ENCODE data around the gene LRRC61. TPM values are rescaled to one million over a fixed set of nuclear protein-coding genes. Genes with fewer than 3 reads are reported as not detected.
A peak's percentile ranks its signal among the peaks of the same experiment; 100 is the strongest.

The LRRC61 gene
- polyA plus RNA-seq, 1 donor = 6.8 TPM

DNA sequence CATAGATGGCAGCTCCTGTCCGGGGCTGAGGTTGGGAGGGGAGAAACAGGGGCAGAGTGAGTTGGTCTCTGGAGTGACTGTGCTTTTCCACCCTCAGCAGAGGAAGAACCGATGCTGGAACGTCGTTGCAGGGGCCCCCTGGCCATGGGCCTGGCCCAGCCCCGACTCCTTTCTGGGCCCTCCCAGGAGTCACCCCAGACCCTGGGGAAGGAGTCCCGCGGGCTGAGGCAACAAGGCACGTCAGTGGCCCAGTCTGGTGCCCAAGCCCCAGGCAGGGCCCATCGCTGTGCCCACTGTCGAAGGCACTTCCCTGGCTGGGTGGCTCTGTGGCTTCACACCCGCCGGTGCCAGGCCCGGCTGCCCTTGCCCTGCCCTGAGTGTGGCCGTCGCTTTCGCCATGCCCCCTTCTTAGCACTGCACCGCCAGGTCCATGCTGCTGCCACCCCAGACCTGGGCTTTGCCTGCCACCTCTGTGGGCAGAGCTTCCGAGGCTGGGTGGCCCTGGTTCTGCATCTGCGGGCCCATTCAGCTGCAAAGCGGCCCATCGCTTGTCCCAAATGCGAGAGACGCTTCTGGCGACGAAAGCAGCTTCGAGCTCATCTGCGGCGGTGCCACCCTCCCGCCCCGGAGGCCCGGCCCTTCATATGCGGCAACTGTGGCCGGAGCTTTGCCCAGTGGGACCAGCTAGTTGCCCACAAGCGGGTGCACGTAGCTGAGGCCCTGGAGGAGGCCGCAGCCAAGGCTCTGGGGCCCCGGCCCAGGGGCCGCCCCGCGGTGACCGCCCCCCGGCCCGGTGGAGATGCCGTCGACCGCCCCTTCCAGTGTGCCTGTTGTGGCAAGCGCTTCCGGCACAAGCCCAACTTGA lies 48.2 kb downstream of the LRRC61 start:
- DNase-seq (ENCODE audit: low read depth) = no peak

DNA sequence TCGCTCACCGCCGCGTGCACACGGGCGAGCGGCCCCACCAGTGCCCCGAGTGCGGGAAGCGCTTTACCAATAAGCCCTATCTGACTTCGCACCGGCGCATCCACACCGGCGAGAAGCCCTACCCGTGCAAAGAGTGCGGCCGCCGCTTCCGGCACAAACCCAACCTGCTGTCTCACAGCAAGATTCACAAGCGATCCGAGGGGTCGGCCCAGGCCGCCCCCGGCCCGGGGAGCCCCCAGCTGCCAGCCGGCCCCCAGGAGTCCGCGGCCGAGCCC lies 48.8 kb downstream of the LRRC61 start:
- no peak for DNase-seq (ENCODE audit: low read depth)

DNA sequence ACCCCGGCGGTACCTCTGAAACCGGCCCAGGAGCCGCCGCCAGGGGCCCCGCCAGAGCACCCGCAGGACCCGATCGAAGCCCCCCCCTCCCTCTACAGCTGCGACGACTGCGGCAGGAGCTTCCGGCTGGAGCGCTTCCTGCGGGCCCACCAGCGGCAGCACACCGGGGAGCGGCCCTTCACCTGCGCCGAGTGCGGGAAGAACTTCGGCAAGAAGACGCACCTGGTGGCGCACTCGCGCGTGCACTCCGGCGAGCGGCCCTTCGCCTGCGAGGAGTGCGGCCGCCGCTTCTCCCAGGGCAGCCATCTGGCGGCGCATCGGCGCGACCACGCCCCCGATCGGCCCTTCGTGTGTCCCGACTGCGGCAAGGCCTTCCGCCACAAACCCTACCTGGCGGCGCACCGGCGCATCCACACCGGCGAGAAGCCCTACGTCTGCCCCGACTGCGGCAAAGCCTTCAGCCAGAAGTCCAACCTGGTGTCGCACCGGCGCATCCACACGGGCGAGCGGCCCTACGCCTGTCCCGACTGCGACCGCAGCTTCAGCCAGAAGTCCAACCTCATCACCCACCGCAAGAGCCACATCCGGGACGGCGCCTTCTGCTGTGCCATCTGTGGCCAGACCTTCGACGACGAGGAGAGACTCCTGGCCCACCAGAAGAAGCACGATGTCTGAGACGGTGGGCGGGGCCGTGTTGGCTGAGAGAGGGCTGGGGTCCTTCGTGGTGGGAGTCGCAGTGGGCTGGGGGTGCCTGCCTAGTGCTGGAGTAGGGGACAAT lies 49.3 kb downstream of the LRRC61 start:
- DNase-seq (ENCODE audit: low read depth) = no peak

DNA sequence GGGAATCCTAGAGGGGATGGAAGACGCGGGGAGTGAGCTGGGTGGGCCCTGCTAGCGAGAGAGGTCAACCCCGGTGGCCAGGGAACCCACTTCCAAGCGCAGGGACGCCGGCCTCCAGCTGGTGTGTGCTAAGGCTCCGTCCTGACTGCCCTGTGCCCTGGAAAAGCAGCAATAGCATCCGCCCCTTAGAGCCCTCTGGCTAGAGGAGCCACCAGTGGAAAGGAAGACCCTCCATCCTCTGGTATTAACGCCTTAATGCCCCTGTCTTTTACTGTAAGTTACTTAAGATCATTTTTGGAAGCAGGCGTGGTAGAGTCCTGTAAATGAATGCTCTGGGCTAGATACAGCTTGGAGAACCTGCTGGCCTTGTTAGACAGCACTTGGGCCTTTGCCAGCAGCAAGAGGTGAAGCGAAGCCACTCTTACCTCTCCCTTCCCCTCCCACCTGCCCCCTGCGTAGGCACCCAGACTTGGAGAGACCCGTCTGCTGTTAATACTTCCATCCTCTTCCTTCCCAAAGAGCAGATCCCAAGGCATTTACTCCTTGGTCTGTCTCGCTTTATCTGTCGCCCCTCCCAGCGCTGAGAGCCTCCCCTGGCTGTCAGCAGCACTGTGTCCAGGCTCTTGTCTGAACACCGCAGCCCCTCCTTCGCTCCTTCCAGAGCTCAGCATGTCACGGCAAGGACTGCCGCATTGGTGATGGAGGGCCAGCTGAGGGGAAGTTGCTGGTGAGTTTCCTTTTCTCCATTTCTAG lies 50.1 kb downstream of the LRRC61 start:
- no peak for DNase-seq (ENCODE audit: low read depth)

DNA sequence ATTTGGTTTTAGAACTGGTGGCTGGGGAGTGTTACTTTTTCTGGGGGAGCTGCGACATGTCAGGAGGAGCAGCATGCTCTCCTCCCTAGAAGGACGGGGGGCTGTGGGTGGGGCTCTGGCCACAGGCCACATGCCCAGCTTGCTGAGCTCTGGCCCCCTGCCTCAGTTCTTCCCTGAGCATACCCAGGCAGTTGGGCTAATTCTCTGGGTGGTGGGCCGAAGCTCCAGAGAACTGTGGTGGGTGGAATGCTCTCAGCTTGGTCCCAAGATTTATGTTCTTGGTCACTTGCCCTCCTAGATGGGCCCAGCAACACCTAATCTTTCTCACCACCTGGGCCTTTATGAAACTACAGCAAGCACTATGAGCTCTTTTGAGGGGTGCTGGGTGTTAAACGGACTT lies 50.9 kb downstream of the LRRC61 start:
- DNase-seq (ENCODE audit: low read depth) = no peak

DNA sequence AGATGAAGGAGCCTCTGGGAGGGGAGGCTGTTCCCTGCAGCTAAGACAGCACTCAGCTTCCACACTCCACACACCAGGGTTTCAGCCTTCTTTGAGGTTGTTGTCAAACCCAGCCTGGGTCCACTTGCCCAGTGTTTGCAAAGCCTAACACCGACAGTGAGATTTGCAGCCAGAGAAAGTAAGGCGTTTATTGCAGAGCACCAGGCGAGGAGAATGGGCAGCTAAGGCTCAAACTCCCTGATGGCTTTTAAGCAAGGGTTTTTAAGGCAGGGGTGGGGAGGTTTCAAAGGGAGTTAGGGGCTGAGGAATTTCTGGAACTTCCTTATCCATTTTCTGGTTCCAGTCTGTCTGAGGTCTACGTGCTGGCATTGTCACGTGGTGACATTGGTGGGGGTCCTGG lies 51.3 kb downstream of the LRRC61 start:
- DNase-seq (ENCODE audit: low read depth) = no peak

DNA sequence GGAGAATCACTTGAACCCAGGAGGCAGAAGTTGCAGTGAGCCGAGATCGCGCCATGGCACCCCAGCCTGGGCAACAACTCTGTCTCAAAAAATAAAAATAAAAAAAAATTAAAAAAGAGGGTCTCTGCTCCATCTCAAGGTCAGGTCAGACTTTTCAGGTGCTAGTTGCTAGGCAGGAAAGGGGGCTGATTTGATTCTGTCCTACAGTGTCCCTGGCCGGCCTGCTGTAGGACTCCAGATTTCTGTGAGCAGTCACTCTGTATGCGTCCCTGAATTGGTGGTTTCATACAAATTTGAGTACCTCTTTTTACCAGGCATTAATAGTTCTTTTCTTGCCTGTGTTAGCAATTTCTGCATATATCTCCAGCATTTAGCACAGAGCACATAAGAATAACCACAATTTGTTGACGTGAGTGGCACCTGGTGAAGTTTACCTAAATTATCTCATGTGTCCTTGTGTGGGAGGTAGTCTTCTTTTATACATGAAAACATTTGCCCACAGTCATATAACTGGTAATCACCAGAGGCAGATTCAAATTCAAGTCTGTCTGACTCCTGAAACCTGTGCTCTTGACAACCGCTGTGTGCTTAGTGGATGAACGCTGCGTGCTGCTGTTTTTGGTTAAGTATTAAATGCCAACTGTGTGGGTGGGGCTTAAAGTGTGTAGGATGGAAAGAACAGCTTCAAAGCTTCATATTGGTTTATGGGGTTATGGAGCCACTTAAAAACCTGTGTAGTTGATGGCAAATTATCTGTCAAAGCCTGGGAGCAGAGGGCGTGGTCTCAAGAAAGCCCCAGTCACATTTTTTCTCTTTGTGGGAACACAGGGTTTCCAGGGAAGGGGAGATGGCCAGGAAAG lies 52.7 kb downstream of the LRRC61 start:
- no peak for DNase-seq (ENCODE audit: low read depth)

DNA sequence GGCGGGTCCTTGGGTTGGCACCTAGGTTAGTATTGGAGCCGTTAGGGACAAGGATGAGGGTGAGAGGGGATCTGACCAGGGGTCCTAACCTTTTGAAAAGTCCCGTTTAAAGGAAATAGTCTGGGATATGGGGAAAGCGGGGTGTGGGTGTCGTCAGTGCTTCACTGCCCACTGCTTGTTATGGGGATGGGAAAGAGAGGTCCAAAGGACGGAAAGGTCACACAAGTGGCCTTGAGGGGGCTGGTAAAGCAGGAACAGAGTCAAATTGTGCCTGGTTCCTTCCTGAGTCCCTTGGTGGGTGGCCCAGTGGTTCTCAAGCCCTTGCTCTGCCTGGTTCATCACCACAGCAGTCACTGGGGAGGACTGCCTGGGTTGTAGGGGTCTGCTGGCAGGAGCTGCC lies 53.4 kb downstream of the LRRC61 start:
- DNase-seq (ENCODE audit: low read depth) = no peak

DNA sequence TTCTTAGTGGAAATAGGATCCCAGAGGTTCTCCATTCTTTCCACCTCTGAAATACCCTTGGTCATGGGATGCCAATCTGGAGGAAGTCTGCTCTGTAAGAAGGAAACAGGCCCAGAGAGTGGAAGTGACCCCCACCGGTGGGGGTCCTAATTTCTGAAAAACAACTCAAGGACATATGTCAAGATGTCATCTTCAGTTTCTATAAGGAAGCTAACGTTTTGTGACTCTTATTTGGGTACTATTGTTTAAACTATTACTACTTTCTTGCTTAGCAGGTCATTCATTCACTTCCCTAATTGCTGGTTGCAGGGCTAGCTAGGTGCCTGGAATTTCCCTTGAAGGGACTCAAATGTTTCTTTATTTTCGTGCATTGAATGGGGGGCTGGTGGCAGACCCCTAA lies 54.0 kb downstream of the LRRC61 start:
- DNase-seq (ENCODE audit: low read depth) = no peak

DNA sequence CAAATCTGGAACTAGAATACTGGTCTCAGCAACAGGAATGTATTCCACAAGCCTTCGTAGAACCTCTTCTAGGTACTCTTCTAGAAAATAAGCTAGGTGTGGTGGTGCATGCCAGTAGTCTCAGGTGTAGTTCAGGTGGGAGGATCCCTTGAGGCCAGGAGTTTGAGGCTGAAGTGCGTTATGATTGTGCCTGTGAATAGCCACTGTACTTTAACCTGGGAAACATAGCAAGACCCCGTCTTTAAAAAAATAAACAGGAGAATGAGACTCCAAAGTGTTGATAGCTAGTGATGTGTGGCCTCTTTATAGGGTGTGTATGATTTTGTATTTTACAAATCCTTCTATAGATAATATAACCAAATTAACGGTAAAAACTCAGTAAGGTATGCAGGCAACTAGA lies 54.5 kb downstream of the LRRC61 start:
- no peak for DNase-seq (ENCODE audit: low read depth)

DNA sequence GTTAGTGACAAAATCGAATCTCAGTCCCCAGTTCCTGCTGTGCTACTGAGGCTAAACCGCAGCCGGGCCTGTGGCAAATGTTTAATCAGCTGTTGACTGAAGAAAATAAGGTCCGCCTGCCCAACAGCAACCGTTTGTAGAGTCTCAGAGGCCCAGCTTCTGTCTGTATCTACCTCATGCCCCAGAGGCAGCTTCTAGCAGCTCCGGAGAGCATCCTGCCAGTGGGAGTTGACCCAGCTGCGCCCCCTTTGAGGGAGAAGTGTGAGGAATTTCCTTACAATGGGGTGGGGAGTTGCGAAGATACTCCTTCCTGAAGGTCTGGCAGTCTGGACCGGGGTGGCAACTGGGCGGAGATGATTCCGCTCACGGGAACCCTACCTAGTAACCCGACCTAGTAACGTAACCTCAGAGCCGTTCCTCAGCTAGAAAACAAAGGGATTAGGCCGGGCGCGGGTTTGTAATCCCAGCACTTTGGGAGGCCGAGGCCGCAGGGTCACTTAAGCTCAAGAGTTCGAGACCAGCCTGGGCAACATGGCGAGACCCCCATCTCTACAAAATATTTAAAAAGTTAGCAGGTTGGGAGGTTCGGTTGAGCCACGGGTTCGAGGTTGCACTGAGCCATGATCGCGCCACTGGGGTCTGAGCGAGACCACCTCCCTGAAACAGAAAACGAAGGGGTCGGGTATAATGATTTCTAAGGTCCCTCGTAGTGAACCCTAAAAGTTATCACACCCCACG lies 55.1 kb downstream of the LRRC61 start:
- no peak for DNase-seq (ENCODE audit: low read depth)

DNA sequence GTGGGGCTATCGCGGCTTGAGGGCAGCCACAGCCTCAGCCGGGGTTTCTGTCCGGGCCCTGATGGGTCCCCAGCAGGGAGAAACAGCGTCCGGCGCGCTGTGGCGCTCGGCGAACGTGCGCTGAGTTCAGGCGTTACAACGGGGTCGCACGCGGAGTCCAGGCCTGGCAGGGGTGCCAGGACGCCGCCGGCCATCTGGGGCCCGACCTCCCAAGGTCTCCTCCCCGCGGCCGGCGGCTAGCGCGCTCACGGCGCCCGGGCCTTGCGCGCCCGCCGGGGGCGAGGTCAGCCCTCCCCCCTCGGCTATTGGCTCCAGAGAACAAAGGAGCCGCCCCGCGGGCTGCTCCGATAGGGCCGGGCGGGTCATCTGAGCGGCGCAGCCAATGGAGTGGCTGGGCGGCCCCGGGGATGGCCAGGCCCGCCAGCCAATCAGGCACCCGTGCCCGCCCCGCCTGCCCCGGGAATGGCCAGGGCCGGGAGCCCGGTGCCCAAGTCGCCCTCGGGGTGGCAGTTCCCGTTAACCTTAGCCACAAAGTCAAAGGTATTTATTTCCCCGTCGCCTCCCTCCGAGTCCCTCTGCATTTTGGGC lies 55.8 kb downstream of the LRRC61 start, which contains the start of gene ZNF775:
Gene ZNF775 (plus strand): TSS at position 478 of the 588 bp plus-strand sequence. CDS start 9,141 bp downstream, outside the sequence.
- DNase-seq (ENCODE audit: low read depth) = peak; percentile 84

DNA sequence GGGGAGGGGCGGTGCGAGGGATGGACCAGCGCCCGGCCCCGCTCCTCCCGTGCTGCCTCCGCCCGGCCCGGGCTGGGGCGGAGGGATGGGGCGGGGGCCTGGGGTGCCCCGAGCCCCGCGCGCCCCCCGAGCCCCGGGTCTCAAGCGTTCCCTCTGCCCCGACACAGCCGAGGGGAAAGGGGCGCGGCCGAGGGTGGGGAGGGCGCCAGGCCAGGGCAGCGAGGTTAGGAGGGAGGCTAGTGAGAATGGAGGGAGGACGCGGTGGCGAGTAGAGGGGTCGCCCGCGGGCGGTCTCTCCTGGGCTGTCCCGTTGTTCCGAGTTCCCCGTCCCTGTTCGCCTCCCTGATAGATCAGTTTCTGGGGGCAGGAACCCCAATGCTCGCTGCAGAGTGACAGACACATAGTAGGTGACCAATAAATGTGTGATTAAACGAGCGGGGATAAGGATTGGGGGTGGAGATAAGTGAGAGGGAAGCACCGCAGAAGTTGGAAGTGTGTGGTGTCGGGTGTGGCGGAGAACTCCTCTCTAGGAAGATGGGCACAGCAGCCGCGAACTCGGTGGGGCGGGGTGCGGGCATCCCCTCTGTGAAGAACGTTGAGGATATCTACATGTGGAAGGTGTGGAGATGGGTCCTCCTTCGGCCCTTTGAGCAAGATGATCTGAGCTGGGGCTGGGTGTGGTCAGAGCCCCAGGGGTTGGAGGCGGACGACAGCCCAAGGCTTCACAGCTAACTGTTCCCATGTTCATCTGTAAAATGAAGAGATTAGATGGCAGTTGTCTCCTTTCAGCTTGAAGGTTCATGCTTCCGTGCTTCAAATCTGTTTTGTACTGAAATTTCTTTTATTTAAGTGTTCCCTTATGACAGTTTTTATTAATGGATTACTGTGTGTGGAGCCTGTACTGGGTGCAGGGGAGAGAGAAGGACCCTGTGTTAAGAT lies 56.6 kb downstream of the LRRC61 start:
- DNase-seq (ENCODE audit: low read depth) = no peak

DNA sequence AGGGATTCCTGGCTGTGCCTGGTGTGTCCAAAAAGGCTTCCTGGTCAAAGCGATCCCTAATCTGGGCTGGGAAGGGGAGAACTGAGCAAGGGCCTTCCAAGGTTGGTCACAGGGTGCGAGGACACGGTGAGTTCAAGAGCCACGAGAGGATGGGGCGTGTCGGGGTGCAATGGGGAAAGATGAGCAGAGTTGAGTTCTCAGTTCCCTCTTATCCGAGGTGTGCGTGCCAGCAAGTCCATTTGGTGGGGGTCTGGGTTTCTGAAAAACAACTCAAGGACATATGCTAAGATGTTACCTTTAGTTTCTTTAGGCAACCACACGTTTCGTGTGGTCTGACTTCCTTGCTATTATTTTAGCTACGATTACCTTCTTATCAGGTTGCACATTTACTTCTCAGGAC lies 57.3 kb downstream of the LRRC61 start:
- no peak for DNase-seq (ENCODE audit: low read depth)

DNA sequence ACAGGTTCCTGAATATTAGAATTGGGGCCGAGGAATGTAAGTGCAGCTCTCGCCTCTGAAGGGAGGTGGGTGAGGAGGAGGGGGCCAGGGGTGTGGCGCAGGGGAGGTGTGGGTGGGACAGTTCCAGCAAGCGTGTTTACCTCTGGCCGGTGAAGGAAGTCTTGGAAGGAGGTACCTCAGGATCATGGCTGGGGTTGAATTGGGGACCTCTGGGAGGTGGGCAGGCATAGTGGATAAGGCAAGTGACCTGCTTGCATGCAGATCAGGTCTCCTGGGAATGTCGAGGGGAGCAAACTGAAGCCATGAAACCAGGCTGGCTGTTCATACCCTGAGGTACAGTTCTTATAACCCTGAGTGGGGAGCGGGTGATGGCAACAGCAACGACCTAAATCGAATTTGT lies 57.9 kb downstream of the LRRC61 start:
- DNase-seq (ENCODE audit: low read depth) = no peak

DNA sequence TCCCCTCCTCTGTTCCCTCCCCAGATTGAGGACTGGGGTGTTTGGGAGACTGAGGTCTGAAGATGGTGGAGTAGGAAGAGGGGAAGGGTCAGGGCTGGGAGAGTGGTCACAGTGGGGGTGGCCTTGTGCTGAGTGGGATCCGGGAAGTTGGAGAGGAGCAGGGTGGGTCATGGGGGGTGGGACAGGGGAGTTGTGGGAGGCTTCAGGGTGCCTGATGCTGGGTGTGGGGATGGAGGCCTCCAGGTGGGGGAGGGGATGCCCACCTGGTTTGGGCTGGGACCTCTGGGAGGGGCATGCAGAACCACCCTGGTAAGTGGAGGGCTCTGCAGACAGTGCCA lies 58.6 kb downstream of the LRRC61 start:
- DNase-seq (ENCODE audit: low read depth) = no peak

DNA sequence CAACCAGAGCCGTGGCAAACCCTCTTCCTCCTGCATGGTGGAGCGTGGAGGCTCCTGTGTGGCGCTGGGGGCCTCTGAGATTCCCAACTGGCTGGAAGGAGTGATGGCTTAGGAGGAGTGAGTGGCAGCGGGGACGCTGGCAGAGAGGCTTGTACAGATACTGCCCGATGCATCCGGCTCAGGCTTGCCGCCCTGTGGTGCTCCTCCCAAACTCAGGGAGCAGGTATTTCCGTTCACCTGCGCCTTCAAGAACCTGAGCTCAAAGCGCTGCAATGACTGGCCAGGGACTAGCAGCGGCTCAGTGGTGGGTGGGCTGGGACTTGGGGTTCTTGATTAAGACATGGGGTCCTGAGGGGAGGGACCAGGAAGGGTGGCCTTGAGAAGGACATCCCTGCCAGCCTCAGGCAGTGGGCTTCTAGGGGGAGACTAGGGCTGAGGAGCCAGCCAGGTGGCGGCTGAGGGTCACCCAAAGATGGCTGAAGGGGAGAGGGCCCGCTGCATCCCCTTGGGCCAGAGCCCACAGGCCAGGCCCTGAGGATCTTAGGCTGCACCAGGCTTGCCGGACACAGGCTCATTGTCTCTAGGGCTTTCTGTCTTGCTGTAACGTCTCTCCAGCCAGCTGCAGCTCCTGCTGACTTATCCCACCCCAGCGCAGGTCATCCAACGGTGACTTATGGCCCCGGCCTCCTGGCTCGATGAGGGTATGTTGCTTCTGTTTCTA lies 59.1 kb downstream of the LRRC61 start:
- DNase-seq (ENCODE audit: low read depth) = no peak

DNA sequence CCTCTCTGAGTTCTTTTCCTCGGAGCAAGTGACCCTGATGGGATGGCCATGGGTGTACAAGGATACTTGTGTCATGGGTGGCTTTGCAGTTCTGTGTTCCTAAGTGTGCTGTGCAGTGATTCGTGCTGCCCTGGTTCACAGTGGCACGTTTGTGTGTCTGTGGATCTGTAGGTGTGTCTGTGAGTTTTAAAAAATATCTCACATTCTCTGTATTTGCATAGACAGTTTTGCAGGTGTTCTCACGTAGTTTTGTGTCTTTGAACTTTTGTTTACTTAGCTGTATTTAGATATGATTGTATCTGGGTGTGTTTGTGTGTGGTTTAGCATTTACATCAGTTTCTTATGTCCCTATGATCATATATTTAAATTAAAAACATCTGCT lies 59.7 kb downstream of the LRRC61 start:
- DNase-seq (ENCODE audit: low read depth) = no peak

Data from forelimb muscle (tissue), 1 donor.